MCF 10A (cell line): Measurements from ENCODE around the gene SLC6A18. TPM values are rescaled to one million over a fixed set of nuclear protein-coding genes. Genes with fewer than 3 reads are reported as not detected.

Experiments used
- BruUV-seq: library from RNA; stranded (reverse); fragments of 400-500 nt; replicated peaks from 2 replicates; lab custom pipeline; 2021; lab: Mats Ljungman, UMichigan
- CTCF ChIA-PET: fragments of 300-600 bp; sonication (Branson Sonifier 250); formaldehyde crosslinking; extraction: SDS; loops from one replicate; lab custom pipeline; 2021; ENCODE audit warnings: antibody characterized with exemption, inconsistent platforms; lab: Yijun Ruan, JAX
- POLR2A ChIA-PET: fragments of 300-600, 350-650 bp; sonication (Branson Sonifier 250); formaldehyde crosslinking; extraction: SDS; loops from one replicate; lab custom pipeline; 2020; ENCODE audit warnings: antibody characterized with exemption, inconsistent platforms; lab: Yijun Ruan, JAX
- DNase-seq: peaks from one replicate; pipeline ENCODE4 v3.0.0-alpha.2; 2018; ENCODE audit not compliant: unreplicated experiment
- H3K27ac Mint-ChIP-seq: one replicate; pipeline ENCODE4 v1.8.0; 2022; ENCODE audit warnings: mild to moderate bottlenecking, low read depth, mixed read lengths; ENCODE audit not compliant: unreplicated experiment
- H3K27me3 Mint-ChIP-seq: one replicate; pipeline ENCODE4 v1.8.0; 2022; ENCODE audit warnings: mixed read lengths; ENCODE audit not compliant: insufficient read depth, unreplicated experiment
- H3K36me3 Mint-ChIP-seq: one replicate; pipeline ENCODE4 v1.8.0; 2022; ENCODE audit warnings: mild to moderate bottlenecking, moderate library complexity, mixed read lengths; ENCODE audit not compliant: insufficient read depth, unreplicated experiment
- H3K4me1 Mint-ChIP-seq: one replicate; pipeline ENCODE4 v1.8.0; 2022; ENCODE audit warnings: mixed read lengths; ENCODE audit not compliant: insufficient read depth, unreplicated experiment
- H3K4me3 Mint-ChIP-seq: one replicate; pipeline ENCODE4 v1.8.0; 2022; ENCODE audit warnings: mild to moderate bottlenecking, moderate library complexity, mixed read lengths; ENCODE audit not compliant: unreplicated experiment
- H3K9me3 Mint-ChIP-seq: one replicate; pipeline ENCODE4 v1.8.0; 2022; ENCODE audit warnings: mixed read lengths; ENCODE audit not compliant: unreplicated experiment
- intact Hi-C: fragments of 100-400 bp; cut with micrococcal nuclease; formaldehyde crosslinking; loops from 2 replicates; pipeline ENCODE4 v1.14.1; 2022
- total RNA-seq: library from RNA; stranded (reverse); gene quantifications from 2 replicates; pipeline ENCODE4 v1.2.3, GENCODE V29; 2022
- TF ChIP-seq, protein P1 (sequence below): fragments of 200-600 bp; IDR thresholded peaks from one replicate; pipeline ENCODE4 v1.8.0; 2022; ENCODE audit warnings: antibody characterized with exemption, mild to moderate bottlenecking; ENCODE audit not compliant: unreplicated experiment

The SLC6A18 gene
- total RNA-seq, 1 experiment from 2014 or later: not detected

DNA sequence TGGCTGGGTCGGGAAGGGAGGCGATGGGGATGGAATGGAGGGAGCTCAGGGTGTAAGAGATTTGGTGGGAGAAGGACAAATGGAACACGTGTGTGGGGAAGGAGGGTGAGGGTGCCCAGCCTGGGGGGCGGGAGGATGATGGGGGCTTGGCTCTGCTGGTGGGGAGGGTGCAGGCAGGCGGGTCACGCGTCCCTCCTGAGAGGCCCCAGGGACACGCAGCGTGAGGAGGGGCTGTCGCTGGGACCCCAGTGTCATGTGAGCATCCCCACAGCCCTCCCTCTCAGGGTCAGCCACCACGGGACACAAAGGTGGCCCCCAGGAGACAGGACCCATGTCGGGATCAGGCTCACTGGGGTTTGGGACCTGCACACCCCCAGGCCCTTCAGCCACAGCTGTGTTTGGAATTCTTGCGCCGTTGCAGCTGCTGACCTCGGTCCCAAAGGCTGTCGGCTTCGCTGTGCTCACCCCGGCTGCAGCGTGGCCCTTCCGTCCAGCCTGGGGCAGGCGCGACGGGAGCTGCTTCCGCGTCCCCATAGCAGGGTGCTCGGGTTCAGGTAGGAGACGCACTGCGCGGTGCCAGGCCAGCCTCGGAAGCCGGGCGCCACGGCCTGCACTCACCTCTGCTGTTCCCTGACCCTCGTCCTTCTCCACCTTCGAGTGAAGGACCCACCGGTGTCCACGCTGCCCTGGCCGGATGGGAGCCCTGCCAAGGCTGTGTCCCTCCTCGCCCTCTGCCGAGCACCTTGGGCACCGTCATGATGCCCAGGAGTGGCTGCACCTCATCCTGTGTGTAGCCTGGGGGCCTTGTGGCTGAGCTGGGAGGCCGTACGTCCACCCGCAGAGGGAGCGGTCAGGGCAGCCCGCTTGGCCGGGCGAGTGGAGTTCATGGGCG is 18.4 kb upstream of the SLC6A18 start:
- H3K36me3 Mint-ChIP-seq: no peaks in the 10 kb centered on the region
- peaks cover 38% of the 10 kb centered on the region for H3K27me3 Mint-ChIP-seq
- no peak for DNase-seq
- ChIA-PET CTCF (interaction anchor here (1.2 kb wide), 1 partner anchor 124 kb away, joined by 3 read pairs; no protein-coding TSS in a partner anchor), POLR2A (no interaction called here)
- intact Hi-C loops: loop anchor here (10.0 kb wide), 1 partner anchor 138 kb away; the partner anchor contains the start of gene CLPTM1L
- BruUV-seq: no TSS peak
- H3K27ac Mint-ChIP-seq: no peak overlapping the region
- TF ChIP-seq, protein P1, sequence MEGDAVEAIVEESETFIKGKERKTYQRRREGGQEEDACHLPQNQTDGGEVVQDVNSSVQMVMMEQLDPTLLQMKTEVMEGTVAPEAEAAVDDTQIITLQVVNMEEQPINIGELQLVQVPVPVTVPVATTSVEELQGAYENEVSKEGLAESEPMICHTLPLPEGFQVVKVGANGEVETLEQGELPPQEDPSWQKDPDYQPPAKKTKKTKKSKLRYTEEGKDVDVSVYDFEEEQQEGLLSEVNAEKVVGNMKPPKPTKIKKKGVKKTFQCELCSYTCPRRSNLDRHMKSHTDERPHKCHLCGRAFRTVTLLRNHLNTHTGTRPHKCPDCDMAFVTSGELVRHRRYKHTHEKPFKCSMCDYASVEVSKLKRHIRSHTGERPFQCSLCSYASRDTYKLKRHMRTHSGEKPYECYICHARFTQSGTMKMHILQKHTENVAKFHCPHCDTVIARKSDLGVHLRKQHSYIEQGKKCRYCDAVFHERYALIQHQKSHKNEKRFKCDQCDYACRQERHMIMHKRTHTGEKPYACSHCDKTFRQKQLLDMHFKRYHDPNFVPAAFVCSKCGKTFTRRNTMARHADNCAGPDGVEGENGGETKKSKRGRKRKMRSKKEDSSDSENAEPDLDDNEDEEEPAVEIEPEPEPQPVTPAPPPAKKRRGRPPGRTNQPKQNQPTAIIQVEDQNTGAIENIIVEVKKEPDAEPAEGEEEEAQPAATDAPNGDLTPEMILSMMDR: no peak
- H3K4me1 Mint-ChIP-seq: no peaks in the 10 kb centered on the region
- H3K9me3 Mint-ChIP-seq: no peaks in the 10 kb centered on the region
- no peak overlapping the region for H3K4me3 Mint-ChIP-seq

DNA sequence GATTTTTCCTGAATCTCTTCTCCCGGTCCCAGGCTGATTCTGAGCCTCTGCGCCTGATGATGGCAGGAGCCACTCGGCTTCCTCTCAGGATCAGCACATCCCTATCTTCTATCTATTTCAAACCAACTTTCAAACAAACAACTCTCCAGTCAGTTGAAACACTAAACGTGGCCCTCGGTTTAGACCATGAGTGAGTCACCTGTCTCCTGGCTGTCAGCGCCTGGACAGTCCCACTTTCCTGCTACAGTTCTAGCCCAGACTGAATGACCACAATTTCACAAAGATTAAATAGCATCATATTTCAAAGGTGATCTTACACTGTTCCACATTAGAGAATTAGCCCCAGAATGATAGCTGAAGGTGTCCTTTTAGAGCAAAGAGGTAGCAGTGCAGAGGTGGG is 17.6 kb upstream of the SLC6A18 start:
- ChIA-PET CTCF (interaction anchor here (1.2 to 1.3 kb wide), 2 partner anchors 23 to 123 kb away, joined by 3 to 4 read pairs; no protein-coding TSS in a partner anchor), POLR2A (no interaction called here)
- TF ChIP-seq, protein P1: no peak
- intact Hi-C loops: loop anchor here (10.0 kb wide), 1 partner anchor 137 kb away; the partner anchor contains the start of gene CLPTM1L
- Mint-ChIP-seq H3K4me1 (no peaks in the 10 kb centered on the region), H3K27me3 (peaks cover 38% of the 10 kb centered on the region), H3K27ac (no peak overlapping the region), H3K36me3 (no peaks in the 10 kb centered on the region), H3K4me3 (no peak overlapping the region), H3K9me3 (no peaks in the 10 kb centered on the region)
- no TSS peak for BruUV-seq
- DNase-seq: no peak

- ChIA-PET CTCF (interaction anchor here (0.6 to 1.7 kb wide), 9 partner anchors 16 to 440 kb away, joined by 3 to 5 read pairs (median 4); no protein-coding TSS in a partner anchor), POLR2A (no interaction called here)
- DNase-seq: no peak
- TF ChIP-seq, protein P1: no peak
- Mint-ChIP-seq H3K9me3 (no peaks in the 10 kb centered on the region), H3K4me1 (no peaks in the 10 kb centered on the region), H3K36me3 (no peaks in the 10 kb centered on the region), H3K4me3 (no peak overlapping the region), H3K27me3 (peaks cover 38% of the 10 kb centered on the region), H3K27ac (no peak overlapping the region)
- BruUV-seq: no TSS peak
- intact Hi-C loops: loop anchor here (10.0 kb wide), 1 partner anchor 137 kb away; the partner anchor contains the start of gene CLPTM1L
Observed at GRCh38 chr5:1208221-1208742, 16.9 kb upstream of the SLC6A18 start.
